Activated T-cell treated with anti-CD3 and anti-CD28 coated beads, Interleukin-2, amount 50 U/mL, for 24 hours (primary cell): ENCODE data around the gene PDCD4.
A peak's percentile ranks its signal among the peaks of the same experiment; 100 is the strongest.

Experiments used
- DNase-seq: peaks from one replicate; pipeline ENCODE4 v3.0.0-alpha.2; 2020
- H3K27ac Mint-ChIP-seq: 2 replicates; pipeline ENCODE4 v1.8.0; 2020; ENCODE audit warnings: mild to moderate bottlenecking, mixed read lengths
- H3K27me3 Mint-ChIP-seq: 2 replicates; pipeline ENCODE4 v1.8.0; 2020; ENCODE audit warnings: mixed read lengths
- H3K36me3 Mint-ChIP-seq: 2 replicates; pipeline ENCODE4 v1.8.0; 2020; ENCODE audit warnings: low read depth, mixed read lengths
- H3K4me1 Mint-ChIP-seq: 2 replicates; pipeline ENCODE4 v1.8.0; 2020; ENCODE audit warnings: low read depth, mixed read lengths
- H3K4me3 Mint-ChIP-seq: 2 replicates; pipeline ENCODE4 v1.8.0; 2020; ENCODE audit warnings: mild to moderate bottlenecking, moderate library complexity, mixed read lengths
- H3K9me3 Mint-ChIP-seq: 2 replicates; pipeline ENCODE4 v1.8.0; 2020; ENCODE audit warnings: mixed read lengths

PDCD4 gene

GRCh38 chr10:110871298-110872084, at the start of gene PDCD4:
Gene PDCD4 (plus strand): TSS chr10:110871928. CDS start chr10:110876028, 4,100 bp downstream.
- H3K4me3 Mint-ChIP-seq = peak within 1 kb of the TSS; percentile 89
- H3K4me1 Mint-ChIP-seq = peaks cover 69% of the 10 kb centered on the region
- H3K9me3 Mint-ChIP-seq = no peaks in the 10 kb centered on the region
- H3K27ac Mint-ChIP-seq = peak within 1 kb of the TSS; percentile 97
- no peaks in the 10 kb centered on the region for H3K27me3 Mint-ChIP-seq
- H3K36me3 Mint-ChIP-seq = peaks cover 13% of the 10 kb centered on the region
- DNase-seq = peak; percentile 95

DNA sequence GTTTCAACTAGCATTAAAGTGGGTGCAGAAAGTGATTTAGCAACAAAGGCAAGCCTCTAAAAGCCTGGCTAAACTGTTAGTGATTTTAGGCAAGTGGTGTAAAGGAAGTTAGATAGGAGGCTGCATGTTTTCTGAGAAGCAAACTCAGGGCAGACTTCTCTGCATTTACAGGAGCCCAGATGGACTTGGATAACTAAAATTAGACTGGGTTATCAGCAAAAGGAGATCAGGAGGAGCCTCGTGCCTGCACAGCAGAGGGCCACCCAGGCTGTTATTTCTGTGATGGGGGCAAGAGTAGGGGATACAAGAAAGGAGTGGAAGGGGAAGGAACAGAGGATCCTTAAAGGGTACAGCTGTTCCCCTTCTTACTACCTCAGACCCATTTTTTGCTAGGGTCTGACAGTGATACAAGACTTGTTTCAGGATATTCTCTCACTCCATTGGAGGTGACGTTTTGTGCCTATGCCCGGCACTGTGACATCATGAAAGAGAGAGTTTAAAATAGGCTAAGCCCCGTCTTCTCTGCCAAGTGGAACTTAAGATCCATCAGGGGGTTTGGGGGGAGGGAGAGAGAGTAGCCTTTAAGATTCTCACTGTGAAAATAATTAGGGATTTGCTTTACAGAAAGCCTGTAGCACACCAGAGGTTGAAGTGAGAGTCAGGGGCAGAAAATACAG, 49.6 kb upstream of the PDCD4 start:
- DNase-seq = no peak
- Mint-ChIP-seq H3K9me3 (no peaks in the 10 kb centered on the region), H3K4me1 (peaks cover 8% of the 10 kb centered on the region), H3K36me3 (no peaks in the 10 kb centered on the region), H3K4me3 (no peak overlapping the region), H3K27me3 (no peaks in the 10 kb centered on the region), H3K27ac (no peak overlapping the region)

GRCh38 chr10:110822712-110823311, 48.9 kb upstream of the PDCD4 start:
- Mint-ChIP-seq H3K4me3 (no peak overlapping the region), H3K27ac (no peak overlapping the region), H3K4me1 (peaks cover 2% of the 10 kb centered on the region), H3K36me3 (no peaks in the 10 kb centered on the region), H3K27me3 (no peaks in the 10 kb centered on the region), H3K9me3 (no peaks in the 10 kb centered on the region)
- no peak for DNase-seq

- no peaks in the 10 kb centered on the region for H3K36me3 Mint-ChIP-seq
- H3K27ac Mint-ChIP-seq = no peak overlapping the region
- no peaks in the 10 kb centered on the region for H3K9me3 Mint-ChIP-seq
- DNase-seq = no peak
- H3K4me1 Mint-ChIP-seq = no peaks in the 10 kb centered on the region
- H3K4me3 Mint-ChIP-seq = no peak overlapping the region
- H3K27me3 Mint-ChIP-seq = no peaks in the 10 kb centered on the region
These were observed 47.6 kb upstream of the PDCD4 start for GRCh38 chr10:110824152-110824441.

DNA sequence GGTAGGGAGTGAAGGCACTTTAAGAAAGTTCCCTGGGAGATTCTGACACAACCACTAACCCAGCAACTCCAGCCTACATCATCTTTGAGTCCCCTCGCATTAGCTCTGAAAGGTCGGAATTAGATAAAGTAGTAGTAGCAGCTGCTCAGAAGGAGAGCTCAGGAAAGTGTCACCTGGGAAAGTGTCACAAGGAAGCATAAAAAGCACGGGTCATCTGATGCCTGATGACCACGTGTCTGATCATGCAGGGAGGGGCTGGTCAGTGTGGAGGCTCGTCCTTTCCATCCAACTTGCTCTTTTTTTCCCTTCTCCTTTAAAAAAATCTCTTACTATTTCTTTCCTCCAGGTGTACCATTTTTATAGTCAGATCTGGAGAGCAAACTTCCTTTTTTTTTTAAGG, 47.1 kb upstream of the PDCD4 start:
- Mint-ChIP-seq H3K9me3 (no peaks in the 10 kb centered on the region), H3K27ac (no peak overlapping the region), H3K36me3 (no peaks in the 10 kb centered on the region), H3K4me1 (no peaks in the 10 kb centered on the region), H3K4me3 (no peak overlapping the region), H3K27me3 (no peaks in the 10 kb centered on the region)
- DNase-seq = no peak

DNA sequence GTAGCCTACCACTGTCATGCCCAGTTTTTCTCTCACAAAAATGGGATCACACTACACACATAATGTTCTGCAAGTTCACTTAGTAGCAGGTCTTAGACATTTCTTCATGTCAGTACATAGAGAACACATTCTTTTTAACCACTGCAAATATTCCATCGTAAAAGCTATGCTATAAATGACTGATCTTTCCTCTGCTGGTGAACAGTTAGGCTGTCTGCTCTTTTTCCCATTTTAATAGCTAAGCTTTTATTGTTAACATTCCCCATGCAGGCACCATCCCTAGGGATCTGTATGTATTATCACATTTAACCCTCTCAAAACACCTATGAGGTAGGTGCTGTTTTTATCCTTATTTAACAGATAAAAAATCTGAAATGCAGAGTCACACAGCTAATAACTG, 46.2 kb upstream of the PDCD4 start:
- DNase-seq = no peak
- Mint-ChIP-seq H3K27ac (no peak overlapping the region), H3K27me3 (no peaks in the 10 kb centered on the region), H3K4me1 (no peaks in the 10 kb centered on the region), H3K4me3 (no peak overlapping the region), H3K36me3 (no peaks in the 10 kb centered on the region), H3K9me3 (no peaks in the 10 kb centered on the region)

DNA sequence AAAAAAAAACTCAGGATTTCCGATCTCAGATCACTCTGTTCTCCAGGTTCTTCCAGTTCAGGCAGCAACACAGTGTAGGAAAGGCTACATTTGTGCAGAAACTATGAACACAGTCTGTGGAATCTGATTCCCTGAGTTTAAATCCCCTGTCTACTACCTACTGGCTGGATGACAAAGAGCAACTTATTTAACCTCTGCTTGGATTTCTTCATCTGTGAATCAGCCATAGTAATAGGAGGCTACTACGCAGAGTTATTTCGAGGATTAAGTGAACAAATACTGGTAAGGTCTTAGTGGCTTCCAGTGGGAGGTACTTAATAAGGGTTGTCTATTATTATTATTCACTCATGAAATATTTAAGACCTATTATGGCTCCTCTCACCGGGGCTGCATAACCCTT, 44.3 kb upstream of the PDCD4 start:
- Mint-ChIP-seq H3K36me3 (no peaks in the 10 kb centered on the region), H3K4me3 (no peak overlapping the region), H3K27ac (no peak overlapping the region), H3K9me3 (no peaks in the 10 kb centered on the region), H3K4me1 (peaks cover 2% of the 10 kb centered on the region), H3K27me3 (no peaks in the 10 kb centered on the region)
- DNase-seq = no peak

- peaks cover 4% of the 10 kb centered on the region for H3K4me1 Mint-ChIP-seq
These were observed 43.9 kb upstream of the PDCD4 start for GRCh38 chr10:110827875-110828274.

DNA sequence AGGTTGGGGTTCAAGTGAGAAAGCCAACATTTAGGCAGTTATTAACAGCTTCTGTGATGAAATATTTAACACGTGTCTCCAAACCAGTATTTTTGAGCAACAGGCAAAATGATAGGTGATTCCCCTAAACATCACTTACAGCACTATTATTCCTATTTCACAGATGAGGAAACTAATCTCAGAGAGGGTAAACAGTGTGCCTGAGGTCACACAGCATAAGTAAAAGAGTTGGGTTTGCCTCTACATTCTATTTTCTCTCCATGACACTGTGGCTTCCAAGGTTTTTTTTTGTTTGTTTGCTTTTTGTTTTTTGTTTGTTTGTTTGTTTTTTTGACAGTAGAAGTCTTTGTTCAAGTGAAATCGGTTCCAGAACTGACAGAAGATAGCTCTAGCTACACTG, 43.2 kb upstream of the PDCD4 start:
- Mint-ChIP-seq H3K27me3 (no peaks in the 10 kb centered on the region), H3K9me3 (no peaks in the 10 kb centered on the region), H3K4me1 (peaks cover 6% of the 10 kb centered on the region), H3K27ac (no peak overlapping the region), H3K36me3 (no peaks in the 10 kb centered on the region), H3K4me3 (no peak overlapping the region)
- DNase-seq = no peak

More at GRCh38 chr10:110827875-110828274, 43.9 kb upstream of the PDCD4 start:
- Mint-ChIP-seq H3K27me3 (no peaks in the 10 kb centered on the region), H3K9me3 (no peaks in the 10 kb centered on the region), H3K4me3 (no peak overlapping the region), H3K27ac (no peak overlapping the region), H3K36me3 (no peaks in the 10 kb centered on the region)
- DNase-seq = no peak

DNA sequence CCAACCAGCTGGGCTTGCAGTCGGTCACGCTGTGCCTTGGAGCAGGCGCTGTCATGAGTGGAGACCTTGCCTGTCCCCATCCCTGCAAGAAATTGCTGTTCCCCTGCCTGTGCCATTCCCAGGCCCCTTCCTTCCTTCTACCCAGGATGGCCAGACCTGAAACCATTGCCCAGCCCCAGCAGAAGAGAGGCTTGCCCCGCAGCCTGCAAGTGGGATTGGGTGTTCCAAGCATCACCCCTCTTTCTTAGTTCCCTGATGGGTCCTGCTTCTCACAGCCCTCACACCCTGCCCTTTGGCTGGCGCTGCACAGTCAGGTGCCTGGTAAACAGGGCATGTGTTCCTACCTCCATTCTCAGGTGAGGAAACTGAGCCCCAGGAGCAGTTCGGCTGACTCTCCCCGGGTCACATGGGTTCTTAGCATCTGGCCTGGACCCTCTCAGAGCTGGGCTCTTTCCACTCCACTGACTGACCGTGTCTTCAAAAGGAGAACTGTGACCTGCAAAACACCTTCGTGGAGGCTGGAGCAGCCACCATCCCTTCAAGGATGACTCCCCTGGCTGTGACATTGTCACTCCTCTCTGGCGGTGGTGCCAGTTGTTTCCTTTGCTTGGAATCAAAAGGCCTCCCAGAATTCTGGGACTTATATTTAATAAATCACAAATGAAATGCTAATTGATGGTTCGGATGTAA, 41.9 kb upstream of the PDCD4 start:
- Mint-ChIP-seq H3K4me1 (peaks cover 19% of the 10 kb centered on the region), H3K9me3 (no peaks in the 10 kb centered on the region), H3K4me3 (no peak overlapping the region), H3K27ac (no peak overlapping the region), H3K27me3 (no peaks in the 10 kb centered on the region), H3K36me3 (no peaks in the 10 kb centered on the region)
- DNase-seq = no peak

- Mint-ChIP-seq H3K27ac (peak overlapping the region; percentile 63), H3K36me3 (no peaks in the 10 kb centered on the region), H3K9me3 (no peaks in the 10 kb centered on the region), H3K4me3 (no peak overlapping the region), H3K27me3 (no peaks in the 10 kb centered on the region), H3K4me1 (peaks cover 43% of the 10 kb centered on the region)
- no peak for DNase-seq
These were observed 38.3 kb upstream of the PDCD4 start for GRCh38 chr10:110833234-110833940.

DNA sequence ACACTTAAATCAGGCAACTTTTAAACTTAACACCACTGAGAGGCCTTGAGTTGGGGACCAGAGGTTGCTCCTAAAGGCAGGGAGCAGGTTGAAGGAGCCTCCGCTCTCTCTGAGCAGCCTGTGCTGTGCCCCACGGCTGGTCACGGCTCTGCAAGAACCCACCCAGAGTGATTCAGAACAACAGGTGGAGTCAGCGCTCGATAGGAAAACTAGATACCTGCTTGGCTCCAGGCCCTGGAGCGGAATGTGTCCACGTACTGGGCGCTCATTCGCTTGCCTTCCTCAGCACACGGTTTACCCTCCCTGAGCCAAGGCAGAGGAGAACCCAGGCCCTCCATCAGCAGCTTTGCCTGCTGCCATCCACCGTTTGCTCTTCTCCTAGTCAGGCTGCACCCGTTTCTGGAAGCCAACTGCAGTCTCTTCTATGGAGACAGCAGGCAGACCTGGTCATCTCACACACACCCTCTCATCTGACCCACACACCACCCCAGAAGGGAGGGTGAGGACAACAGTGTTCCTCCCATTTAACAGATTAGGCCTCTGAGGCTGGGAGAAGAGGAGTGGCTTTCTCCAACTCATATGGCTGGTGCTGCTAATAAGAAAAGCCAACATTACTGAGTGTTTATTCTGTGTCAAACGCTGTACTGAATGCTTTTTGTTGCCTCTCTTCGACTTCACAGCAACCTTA, 37.6 kb upstream of the PDCD4 start:
- Mint-ChIP-seq H3K9me3 (no peaks in the 10 kb centered on the region), H3K27me3 (no peaks in the 10 kb centered on the region), H3K4me1 (peaks cover 43% of the 10 kb centered on the region), H3K36me3 (no peaks in the 10 kb centered on the region), H3K27ac (peak overlapping the region; percentile 53), H3K4me3 (no peak overlapping the region)
- DNase-seq = no peak

GRCh38 chr10:110834629-110835301, 37.0 kb upstream of the PDCD4 start:
- Mint-ChIP-seq H3K36me3 (no peaks in the 10 kb centered on the region), H3K27me3 (no peaks in the 10 kb centered on the region), H3K27ac (peak overlapping the region; percentile 53), H3K9me3 (no peaks in the 10 kb centered on the region), H3K4me3 (no peak overlapping the region), H3K4me1 (peaks cover 43% of the 10 kb centered on the region)
- DNase-seq = peak; percentile 49
